GM12878 (cell line): ENCODE results near the gene UNC50.

Experiments used
- POLR2AphosphoS5 ChIP-seq: IDR thresholded peaks from 2 replicates; pipeline ENCODE4 v1.6.1; 2011; ENCODE audit warnings: mild to moderate bottlenecking, low read length, inconsistent platforms
- YY1 ChIP-seq: IDR thresholded peaks from 2 replicates; pipeline ENCODE4 v1.6.1; 2011; ENCODE audit warnings: low read depth, mild to moderate bottlenecking, low read length

- no peak for TF ChIP-seq POLR2AphosphoS5
- TF ChIP-seq YY1: no peak
Measured at GRCh38 chr2:98572211-98572610, 36.2 kb upstream of the UNC50 start.
